ENCODE data around the gene SLC41A2.

The SLC41A2 gene

DNA sequence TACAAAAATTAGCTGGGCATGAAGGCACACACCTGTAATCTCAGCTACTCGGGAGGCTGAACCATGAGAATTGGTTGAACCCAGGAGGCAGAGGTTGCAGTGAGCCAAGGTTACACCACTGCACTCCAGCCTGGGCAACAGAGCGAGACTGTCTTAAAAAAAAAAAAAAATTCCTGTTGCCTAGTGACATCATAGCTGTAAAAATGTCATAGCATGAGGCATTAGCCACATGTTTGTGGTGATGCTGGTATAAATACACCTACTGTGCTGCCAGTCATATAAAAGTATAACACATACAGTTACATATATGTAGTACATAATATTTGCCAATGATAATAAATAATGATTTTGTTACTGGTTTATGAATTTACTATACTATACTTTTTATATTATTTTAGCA is 22.2 kb downstream of the SLC41A2 start (continued):
- TF ChIP-seq ZNF138 (tag by site-specific recombination; IDR thresholded peaks at IDR 0.05; ENCODE audit: borderline replicate concordance) (no peak), ZNF792 (tag by site-specific recombination; IDR thresholded peaks at IDR 0.05) (no peak), ZNF791 (tag by site-specific recombination; IDR thresholded peaks at IDR 0.05) (no peak), ZNF629 (tag by site-specific recombination; IDR thresholded peaks at IDR 0.05) (peak; percentile 89), ZNF292 (tag by site-specific recombination; IDR thresholded peaks at IDR 0.05; ENCODE audit: borderline replicate concordance, low read depth) (no peak), ZBTB11 (tag by site-specific recombination; conservative IDR thresholded peaks at IDR 0.05; ENCODE audit: low read depth) (no peak), ZNF530 (tag by site-specific recombination; IDR thresholded peaks at IDR 0.05; ENCODE audit: low read depth) (no peak), SCRT1 (tag by site-specific recombination; IDR thresholded peaks at IDR 0.05; ENCODE audit: borderline replicate concordance) (peak; percentile 45; the same call in 1 of the 2 replicates), ZNF624 (tag by site-specific recombination; IDR thresholded peaks at IDR 0.05) (no peak), ZNF423 (tag by site-specific recombination; IDR thresholded peaks at IDR 0.05) (no peak), GLIS1 (tag by site-specific recombination; IDR thresholded peaks at IDR 0.05) (no peak), ZNF335 (tag by site-specific recombination; conservative IDR thresholded peaks at IDR 0.05) (no peak), RBAK (tag by site-specific recombination; IDR thresholded peaks at IDR 0.05) (no peak), ZNF585B (tag by site-specific recombination; IDR thresholded peaks at IDR 0.05) (no peak), SCRT2 (tag by site-specific recombination; IDR thresholded peaks at IDR 0.05) (peak; percentile 79), ELK4 (IDR thresholded peaks at IDR 0.05; ENCODE audit: borderline replicate concordance, low read depth, low read length) (no peak)
- TF ChIP-seq, protein P1, sequence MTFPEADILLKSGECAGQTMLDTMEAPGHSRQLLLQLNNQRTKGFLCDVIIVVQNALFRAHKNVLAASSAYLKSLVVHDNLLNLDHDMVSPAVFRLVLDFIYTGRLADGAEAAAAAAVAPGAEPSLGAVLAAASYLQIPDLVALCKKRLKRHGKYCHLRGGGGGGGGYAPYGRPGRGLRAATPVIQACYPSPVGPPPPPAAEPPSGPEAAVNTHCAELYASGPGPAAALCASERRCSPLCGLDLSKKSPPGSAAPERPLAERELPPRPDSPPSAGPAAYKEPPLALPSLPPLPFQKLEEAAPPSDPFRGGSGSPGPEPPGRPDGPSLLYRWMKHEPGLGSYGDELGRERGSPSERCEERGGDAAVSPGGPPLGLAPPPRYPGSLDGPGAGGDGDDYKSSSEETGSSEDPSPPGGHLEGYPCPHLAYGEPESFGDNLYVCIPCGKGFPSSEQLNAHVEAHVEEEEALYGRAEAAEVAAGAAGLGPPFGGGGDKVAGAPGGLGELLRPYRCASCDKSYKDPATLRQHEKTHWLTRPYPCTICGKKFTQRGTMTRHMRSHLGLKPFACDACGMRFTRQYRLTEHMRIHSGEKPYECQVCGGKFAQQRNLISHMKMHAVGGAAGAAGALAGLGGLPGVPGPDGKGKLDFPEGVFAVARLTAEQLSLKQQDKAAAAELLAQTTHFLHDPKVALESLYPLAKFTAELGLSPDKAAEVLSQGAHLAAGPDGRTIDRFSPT (tag by site-specific recombination; IDR thresholded peaks at IDR 0.05): no peak
- TF ChIP-seq, protein P2, sequence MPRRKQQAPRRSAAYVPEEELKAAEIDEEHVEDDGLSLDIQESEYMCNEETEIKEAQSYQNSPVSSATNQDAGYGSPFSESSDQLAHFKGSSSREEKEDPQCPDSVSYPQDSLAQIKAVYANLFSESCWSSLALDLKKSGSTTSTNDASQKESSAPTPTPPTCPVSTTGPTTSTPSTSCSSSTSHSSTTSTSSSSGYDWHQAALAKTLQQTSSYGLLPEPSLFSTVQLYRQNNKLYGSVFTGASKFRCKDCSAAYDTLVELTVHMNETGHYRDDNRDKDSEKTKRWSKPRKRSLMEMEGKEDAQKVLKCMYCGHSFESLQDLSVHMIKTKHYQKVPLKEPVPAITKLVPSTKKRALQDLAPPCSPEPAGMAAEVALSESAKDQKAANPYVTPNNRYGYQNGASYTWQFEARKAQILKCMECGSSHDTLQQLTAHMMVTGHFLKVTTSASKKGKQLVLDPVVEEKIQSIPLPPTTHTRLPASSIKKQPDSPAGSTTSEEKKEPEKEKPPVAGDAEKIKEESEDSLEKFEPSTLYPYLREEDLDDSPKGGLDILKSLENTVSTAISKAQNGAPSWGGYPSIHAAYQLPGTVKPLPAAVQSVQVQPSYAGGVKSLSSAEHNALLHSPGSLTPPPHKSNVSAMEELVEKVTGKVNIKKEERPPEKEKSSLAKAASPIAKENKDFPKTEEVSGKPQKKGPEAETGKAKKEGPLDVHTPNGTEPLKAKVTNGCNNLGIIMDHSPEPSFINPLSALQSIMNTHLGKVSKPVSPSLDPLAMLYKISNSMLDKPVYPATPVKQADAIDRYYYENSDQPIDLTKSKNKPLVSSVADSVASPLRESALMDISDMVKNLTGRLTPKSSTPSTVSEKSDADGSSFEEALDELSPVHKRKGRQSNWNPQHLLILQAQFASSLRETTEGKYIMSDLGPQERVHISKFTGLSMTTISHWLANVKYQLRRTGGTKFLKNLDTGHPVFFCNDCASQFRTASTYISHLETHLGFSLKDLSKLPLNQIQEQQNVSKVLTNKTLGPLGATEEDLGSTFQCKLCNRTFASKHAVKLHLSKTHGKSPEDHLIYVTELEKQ (tag by site-specific recombination; IDR thresholded peaks at IDR 0.05; ENCODE audit: borderline replicate concordance): no peak
- TF ChIP-seq, protein P3, sequence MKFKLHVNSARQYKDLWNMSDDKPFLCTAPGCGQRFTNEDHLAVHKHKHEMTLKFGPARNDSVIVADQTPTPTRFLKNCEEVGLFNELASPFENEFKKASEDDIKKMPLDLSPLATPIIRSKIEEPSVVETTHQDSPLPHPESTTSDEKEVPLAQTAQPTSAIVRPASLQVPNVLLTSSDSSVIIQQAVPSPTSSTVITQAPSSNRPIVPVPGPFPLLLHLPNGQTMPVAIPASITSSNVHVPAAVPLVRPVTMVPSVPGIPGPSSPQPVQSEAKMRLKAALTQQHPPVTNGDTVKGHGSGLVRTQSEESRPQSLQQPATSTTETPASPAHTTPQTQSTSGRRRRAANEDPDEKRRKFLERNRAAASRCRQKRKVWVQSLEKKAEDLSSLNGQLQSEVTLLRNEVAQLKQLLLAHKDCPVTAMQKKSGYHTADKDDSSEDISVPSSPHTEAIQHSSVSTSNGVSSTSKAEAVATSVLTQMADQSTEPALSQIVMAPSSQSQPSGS (tag by site-specific recombination; IDR thresholded peaks at IDR 0.05; ENCODE audit: low read depth): peak; percentile 54

Measured in HEK293 (cell line).